GM18502 (cell line): ENCODE data around the gene LIMS3.
A peak's percentile ranks its signal among the peaks of the same experiment; 100 is the strongest.
"Not testable (repeated sequence)": the region's sequence is repeated elsewhere in the genome, so short reads cannot be mapped to it uniquely, and the experiment has no call there.

Experiments
- ATAC-seq: cut with Tn5 transposase; IDR thresholded peaks from one replicate; pipeline ENCODE4 v1.9.1; 2021; ENCODE audit warnings: mild to moderate bottlenecking; ENCODE audit not compliant: unreplicated experiment, poor library complexity

Gene LIMS3, protein sequence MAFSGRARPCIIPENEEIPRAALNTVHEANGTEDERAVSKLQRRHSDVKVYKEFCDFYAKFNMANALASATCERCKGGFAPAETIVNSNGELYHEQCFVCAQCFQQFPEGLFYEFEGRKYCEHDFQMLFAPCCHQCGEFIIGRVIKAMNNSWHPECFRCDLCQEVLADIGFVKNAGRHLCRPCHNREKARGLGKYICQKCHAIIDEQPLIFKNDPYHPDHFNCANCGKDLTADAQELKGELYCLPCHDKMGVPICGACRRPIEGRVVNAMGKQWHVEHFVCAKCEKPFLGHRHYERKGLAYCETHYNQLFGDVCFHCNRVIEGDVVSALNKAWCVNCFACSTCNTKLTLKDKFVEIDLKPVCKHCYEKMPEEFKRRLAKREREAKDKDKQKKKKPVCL

DNA sequence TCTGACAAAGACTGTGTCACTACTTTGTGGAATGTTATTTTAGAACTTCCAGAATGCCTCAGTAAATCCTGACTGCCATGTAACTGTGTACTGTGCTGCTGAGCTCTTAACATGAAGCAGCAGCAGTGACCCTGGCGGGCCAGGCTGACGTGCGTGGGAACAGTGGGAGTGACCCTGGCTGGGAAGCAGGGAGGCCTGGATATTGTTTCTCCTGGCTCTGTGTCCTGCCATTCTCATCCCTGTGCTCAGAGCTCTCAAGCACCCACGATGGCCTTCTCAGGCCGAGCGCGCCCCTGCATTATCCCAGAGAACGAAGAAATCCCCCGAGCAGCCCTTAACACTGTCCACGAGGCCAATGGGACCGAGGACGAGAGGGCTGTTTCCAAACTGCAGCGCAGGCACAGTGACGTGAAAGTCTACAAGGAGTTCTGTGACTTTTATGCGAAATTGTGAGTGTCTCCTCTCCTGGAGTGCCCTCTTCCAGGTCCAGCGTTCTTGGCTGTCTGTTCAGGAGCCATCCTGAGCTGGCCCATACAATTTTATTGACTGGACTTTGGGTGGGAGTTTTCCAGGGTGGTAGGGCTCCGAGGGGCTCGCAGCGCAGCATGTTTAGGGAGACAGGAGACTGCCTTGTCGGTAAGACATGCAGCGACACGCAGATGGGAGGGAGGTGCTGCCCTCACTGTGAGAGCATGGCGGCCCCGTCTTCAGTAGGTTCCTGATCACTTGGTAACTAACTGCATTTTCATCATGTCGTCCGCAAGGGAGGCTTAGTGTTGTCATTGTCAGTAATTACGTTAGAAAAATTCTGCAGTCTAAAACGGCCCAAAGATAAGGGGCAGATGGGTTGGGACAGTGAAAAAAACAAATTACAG is at the start of gene LIMS3:
Gene LIMS3, plus strand, starts transcription at position 227 of the 875 bp plus-strand sequence. Its CDS starts 41 bp downstream, at position 268.
- not testable (repeated sequence) for ATAC-seq

DNA sequence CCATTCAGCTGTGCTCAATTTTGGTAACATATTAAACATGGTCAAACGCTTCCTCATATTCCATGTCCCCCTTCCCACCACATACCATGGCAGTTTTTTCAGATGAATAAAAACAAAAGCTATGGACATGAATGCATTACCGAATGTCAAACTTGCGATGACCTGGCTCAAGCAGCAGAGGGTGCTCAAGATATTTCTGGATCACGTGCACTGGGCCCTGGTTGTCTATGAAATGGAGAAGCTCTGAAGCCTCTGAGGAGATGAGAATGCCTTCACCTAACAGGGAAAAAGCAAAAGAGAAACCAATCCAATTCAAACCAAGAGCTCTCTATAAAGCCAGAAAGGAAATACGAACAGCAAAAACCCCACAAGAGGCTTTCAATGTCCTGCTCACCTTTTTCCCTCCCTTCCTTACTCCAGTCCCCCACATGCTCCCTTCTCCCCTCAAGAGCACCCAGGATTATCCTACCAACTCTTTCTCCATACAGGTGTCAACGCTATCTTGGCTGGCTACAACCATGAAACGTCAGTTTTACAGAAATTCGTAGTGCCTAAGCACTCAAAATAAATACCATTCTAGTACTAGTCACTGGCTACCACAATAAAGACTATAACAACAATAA is 27.2 kb upstream of the LIMS3 start:
- ATAC-seq = peak; percentile 87

DNA sequence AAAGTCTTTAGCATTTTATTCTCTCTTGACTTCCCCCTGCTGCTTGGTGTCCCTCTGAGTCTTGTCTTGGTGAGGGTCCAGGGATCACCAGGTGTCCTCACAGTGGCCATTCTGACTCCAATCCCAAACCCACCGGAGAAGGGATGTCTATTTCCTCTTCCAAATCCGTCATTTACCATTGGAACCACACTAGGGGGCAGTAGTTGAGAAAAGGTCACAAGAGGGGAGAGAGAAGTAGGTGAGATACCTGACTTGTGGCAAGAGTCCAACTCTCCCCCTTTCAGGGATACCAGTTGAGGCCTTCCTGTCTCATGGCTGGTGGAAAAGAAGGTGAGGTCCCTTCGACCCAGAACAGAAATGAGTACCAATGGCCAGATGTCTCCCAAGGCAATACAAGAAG is 21.9 kb upstream of the LIMS3 start:
- ATAC-seq = not testable (repeated sequence)

DNA sequence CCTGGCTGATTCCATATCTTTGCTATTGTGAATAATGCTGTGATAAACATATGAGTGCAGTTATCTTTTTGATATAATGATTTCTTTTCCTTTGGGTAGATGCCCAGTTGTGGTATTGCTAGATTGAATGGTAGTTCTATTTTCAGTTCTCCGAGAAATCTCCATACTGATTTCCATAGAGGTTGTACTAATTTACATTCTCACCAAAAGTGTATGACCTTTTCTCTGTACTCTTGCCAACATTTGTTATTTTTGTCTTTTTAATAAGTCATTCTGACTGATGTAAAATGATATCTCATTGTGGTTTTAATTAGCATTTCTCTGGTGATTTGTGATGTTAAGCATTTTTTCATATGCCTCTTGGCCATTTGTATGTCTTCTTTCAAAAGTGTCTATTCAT is 16.4 kb upstream of the LIMS3 start:
- ATAC-seq = not testable (repeated sequence)

- not testable (repeated sequence) for ATAC-seq
Measured at GRCh38 chr2:109888414-109888813, 10.1 kb upstream of the LIMS3 start.

- ATAC-seq = not testable (repeated sequence)
Measured at GRCh38 chr2:109889909-109890308, 8.6 kb upstream of the LIMS3 start.

DNA sequence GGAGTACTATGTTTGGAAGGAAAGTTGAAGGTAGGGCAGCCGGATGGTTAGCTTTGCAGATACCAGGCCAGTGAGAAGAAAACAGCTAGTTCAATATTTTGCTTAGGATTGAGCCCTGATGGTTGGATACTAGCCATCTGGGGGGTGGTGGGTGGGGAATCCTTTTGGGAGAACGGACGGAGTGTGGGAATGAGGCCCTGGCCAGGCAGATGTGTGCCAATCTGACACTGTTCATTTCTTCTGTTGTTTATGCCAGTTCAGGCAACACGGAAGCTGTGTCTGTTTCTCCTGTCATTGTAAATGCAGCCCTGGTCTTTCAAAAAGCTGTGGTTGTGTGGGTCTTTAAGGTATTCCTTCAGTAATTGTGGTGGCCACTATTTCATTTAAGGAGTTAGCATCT is 7.5 kb upstream of the LIMS3 start:
- not testable (repeated sequence) for ATAC-seq

- not testable (repeated sequence) for ATAC-seq
Measured at GRCh38 chr2:109893736-109894135, 4.8 kb upstream of the LIMS3 start.

DNA sequence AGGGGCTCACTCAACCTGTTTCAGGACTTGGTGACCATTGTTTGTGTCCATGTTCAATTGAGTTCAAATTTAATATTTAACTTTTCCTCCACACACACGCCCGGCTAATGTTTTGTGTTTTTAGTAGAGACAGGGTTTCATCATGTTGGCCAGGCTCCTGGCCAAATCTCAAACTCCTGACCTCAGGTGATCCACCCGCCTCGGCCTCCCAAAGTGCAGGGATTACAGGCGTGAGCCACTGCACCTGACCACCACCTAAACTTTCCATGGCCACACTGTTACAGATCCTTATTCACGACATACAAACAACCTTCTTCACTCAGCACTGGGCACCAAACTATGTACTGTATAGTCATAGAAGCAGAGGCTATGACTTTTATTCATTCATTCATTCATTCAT is 4.3 kb upstream of the LIMS3 start:
- ATAC-seq = not testable (repeated sequence)

DNA sequence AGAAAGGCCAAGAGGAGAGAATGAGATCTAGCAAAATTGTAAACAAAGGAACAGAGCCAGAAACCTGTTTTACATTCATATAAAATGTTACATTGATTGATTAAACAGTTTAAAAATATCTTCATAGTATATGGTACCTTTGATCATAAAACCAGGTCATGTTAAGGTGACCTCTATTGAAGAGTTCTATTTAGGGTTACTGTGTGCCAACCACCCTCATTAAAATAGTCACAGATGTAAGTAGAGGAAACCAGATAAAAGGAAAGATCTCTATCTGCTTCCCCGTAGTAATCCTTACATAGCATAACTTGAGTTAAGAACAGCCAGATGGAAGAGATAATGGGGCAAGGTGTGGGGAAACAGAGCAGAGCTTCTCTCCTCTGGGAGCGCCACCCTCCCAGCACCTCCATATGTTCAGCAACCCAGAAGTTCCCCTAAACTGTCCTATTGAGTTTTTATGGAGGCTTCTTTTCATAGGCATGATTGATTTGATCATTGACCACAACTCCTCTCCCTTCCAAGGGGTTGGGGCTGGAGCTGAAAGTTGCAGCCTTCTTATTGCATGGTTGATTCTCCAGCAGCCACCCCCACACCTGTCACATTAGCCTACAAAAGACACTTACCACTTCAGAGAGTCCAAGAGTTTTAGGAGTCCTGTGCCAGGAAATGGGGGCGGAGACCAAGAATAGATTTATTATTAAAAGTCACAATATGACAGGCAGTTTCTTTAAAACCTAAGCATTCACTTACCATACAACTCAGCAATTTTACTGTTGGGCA is 3.2 kb upstream of the LIMS3 start:
- not testable (repeated sequence) for ATAC-seq

GRCh38 chr2:109896212-109896611 is 2.3 kb upstream of the LIMS3 start:
- peak; percentile 99 for ATAC-seq

DNA sequence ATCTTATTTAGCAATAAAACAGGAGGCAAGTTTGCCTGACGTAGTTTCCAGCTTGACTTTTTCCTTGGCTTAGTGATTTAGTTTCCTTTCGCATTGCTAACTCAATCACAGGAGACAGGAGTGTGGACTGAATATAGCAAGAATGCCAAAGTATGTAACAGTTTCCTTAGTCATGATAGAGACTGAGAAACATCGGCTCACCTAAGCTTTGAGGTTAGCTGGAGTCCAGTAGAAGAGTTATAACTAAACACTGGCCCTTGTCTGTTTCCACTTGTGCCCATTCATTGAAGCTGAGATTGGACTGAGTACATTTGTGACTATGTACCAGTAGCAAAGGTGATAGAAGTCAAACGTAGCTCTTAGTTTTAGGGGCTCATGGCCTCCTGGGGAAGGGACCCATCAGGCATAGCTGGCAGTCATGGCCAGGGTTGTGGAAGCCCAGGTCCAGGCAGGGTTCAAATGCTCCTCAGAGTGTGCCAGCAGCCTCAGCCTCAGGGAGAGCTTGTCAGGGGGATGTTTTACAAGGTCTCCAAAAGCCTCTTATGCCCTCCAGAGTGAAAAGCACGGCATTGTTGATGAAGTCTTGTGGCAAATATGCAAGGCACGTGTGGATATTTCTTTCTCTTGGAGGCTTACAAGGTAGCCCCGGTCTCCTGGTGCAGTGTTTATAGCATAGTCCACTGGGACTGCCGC is 573 bp upstream of the LIMS3 start:
- ATAC-seq = not testable (repeated sequence)

- peak; percentile 90 for ATAC-seq
Measured at GRCh38 chr2:109905796-109906195, 7.3 kb downstream of the LIMS3 start.

DNA sequence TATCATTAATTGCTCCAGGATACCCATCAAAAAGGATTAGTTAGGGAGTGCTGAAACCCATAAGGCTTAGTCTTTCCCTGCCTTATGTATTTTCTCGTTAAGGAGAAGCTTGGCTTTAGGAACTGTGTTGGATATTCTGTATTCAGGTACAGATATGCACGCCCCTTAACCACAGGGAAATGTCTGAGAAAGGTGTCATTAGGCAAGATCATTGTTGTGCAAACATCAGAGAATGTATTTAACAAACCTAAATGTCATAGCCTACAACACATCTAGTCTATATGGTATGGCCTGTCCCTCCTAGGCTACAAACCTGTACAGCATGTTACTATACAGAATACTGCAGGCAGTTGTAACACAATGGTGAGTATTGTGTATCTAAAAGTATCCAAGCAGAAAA is 10.1 kb downstream of the LIMS3 start:
- ATAC-seq = not testable (repeated sequence)

GRCh38 chr2:109910789-109911188 is 12.3 kb downstream of the LIMS3 start:
- ATAC-seq = not testable (repeated sequence)

DNA sequence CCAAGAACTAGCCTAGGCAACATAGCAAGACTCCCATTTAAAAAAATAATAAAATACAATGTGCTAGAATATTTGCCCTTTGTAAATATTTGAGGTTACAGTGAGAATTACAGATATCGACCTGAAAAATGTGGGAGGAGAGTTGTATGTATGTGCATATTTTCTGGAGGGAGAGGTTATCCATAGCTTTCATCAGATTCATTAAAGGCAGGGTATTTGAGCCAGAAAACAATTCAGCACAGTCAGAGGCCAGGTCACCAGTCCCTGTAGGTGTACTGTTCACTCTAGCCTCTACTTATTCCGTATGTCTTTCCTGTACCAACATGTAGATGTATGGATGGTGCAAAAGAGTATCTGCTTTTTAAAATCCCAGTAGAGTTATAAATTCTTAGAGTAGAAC is 15.4 kb downstream of the LIMS3 start:
- ATAC-seq = not testable (repeated sequence)

DNA sequence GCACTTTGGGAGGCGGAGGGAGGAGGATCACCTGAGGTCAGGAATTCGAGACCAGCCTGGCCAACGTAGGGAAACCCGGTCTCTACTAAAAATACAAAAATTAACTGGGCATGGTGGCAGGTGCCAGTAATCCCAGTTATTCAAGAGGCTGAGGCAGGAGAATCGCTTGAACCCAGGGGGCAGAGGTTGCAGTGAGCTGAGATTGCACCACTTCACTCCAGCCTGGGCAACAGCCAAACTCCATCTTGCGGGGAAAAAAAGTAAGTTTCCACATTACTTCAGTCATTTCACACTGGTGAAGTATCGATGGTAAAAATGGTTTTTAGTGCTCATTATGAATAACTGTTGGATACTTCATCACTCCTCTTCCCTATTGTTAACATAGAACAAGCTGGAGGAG is 16.1 kb downstream of the LIMS3 start:
- ATAC-seq = not testable (repeated sequence)

GRCh38 chr2:109915830-109916229 is 17.3 kb downstream of the LIMS3 start:
- ATAC-seq = not testable (repeated sequence)

- ATAC-seq = not testable (repeated sequence)
Measured at GRCh38 chr2:109920162-109920561, 21.7 kb downstream of the LIMS3 start.
